KMS-11 (cell line): Measurements from ENCODE around the gene RPS29.
A peak's percentile ranks its signal among the peaks of the same experiment; 100 is the strongest.

Source experiments
- H2AFZ ChIP-seq: fragments of 200-600 bp; sonication (generic); 2 replicates; pipeline ENCODE4 v1.6.1; 2016; ENCODE audit warnings: antibody characterized with exemption, mixed run types, low read depth
- H3K27ac ChIP-seq: fragments of 200-600 bp; sonication (generic); 2 replicates; pipeline ENCODE4 v1.6.1; 2016; ENCODE audit warnings: mild to moderate bottlenecking, mixed run types
- H3K27me3 ChIP-seq: fragments of 200-600 bp; sonication (generic); 2 replicates; pipeline ENCODE4 v1.6.1; 2017; ENCODE audit warnings: mild to moderate bottlenecking, low read depth, mixed run types, moderate library complexity; ENCODE audit not compliant: insufficient read depth
- H3K36me3 ChIP-seq: fragments of 200-600 bp; sonication (generic); 2 replicates; pipeline ENCODE4 v1.6.1; 2017; ENCODE audit warnings: mild to moderate bottlenecking, mixed run types; ENCODE audit not compliant: insufficient read depth
- H3K4me1 ChIP-seq: fragments of 200-600 bp; sonication (generic); 2 replicates; pipeline ENCODE4 v1.6.1; 2016; ENCODE audit warnings: mild to moderate bottlenecking, low read depth, mixed run types; ENCODE audit not compliant: poor library complexity, severe bottlenecking
- H3K4me2 ChIP-seq: fragments of 200-600 bp; sonication (generic); 2 replicates; pipeline ENCODE4 v1.7.0; 2016; ENCODE audit warnings: mild to moderate bottlenecking, mixed run types
- H3K4me3 ChIP-seq: fragments of 200-600 bp; sonication (generic); IDR thresholded peaks from 2 replicates; pipeline ENCODE4 v1.6.1; 2017; ENCODE audit warnings: low read depth, low read length, mixed read lengths; ENCODE audit not compliant: insufficient read depth
- H3K79me2 ChIP-seq: fragments of 200-600 bp; sonication (generic); 2 replicates; pipeline ENCODE4 v1.6.1; 2016; ENCODE audit warnings: low read depth, mixed run types; ENCODE audit not compliant: insufficient read depth
- H3K9ac ChIP-seq: fragments of 200-600 bp; sonication (generic); 2 replicates; pipeline ENCODE4 v1.6.1; 2016; ENCODE audit warnings: mild to moderate bottlenecking, mixed run types
- H4K20me1 ChIP-seq: fragments of 200-600 bp; sonication (generic); 2 replicates; pipeline ENCODE4 v1.6.1; 2016; ENCODE audit warnings: mild to moderate bottlenecking, mixed run types; ENCODE audit not compliant: insufficient read depth
- TF ChIP-seq, protein P1 (sequence below): fragments of 200-600 bp; sonication (generic); conservative IDR thresholded peaks from 2 replicates; pipeline ENCODE4 v1.6.1; 2017; ENCODE audit warnings: low read depth, mild to moderate bottlenecking, antibody characterized with exemption, low read length, moderate library complexity, mixed read lengths

The RPS29 gene

DNA sequence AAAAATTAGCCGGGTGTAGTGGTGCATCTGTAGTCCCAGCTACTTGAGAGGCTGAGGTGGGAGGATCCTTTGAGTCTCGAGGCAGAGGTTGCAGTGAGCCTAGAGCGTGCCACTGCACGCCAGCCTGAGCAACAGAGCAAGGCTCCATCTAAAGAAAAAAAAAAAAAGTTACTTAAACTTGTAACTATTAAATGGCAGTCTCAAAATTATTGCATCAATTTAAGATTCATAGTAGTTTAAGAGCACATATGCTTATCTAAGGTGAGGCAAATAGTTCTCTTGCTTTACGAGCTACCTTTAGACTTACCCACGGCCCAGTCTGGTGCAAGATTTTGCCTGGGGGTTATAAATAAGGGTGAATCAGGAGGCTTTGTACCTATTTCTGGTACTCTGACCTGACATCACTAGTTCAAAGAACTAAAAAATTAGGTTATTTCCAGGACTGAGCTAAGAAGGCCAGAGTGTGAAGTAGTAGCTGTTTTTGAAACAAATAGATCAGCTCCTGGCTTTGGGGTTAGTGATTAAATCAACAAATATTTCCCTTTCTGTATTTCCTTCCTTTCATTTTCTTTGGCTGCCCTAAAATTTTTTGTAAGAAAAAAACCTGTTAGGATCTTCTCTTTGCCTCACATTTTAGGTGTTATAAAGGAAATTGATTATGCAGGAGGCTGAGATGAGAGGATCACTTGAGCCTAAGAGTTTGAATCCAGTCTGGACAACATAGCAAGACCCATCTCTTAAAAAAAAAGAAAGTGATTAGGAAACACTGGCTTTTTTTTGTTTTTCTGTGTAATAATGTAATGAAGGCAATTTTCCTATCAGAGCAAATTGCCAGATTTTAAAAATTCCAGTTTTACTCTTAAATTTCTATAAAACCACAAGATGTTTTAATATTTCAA, 38.0 kb upstream of the RPS29 start:
- H3K9ac ChIP-seq = peak overlapping the region; percentile 97
- peak overlapping the region; percentile 96 for H3K4me2 ChIP-seq
- H3K4me3 ChIP-seq = no peak overlapping the region
- peaks cover 37% of the 10 kb centered on the region for H3K4me1 ChIP-seq
- no peaks in the 10 kb centered on the region; the same call in 1 of the 2 replicates for H3K36me3 ChIP-seq
- H3K79me2 ChIP-seq = peaks cover 73% of the 10 kb centered on the region
- no peaks in the 10 kb centered on the region for H3K27me3 ChIP-seq
- TF ChIP-seq, protein P1, sequence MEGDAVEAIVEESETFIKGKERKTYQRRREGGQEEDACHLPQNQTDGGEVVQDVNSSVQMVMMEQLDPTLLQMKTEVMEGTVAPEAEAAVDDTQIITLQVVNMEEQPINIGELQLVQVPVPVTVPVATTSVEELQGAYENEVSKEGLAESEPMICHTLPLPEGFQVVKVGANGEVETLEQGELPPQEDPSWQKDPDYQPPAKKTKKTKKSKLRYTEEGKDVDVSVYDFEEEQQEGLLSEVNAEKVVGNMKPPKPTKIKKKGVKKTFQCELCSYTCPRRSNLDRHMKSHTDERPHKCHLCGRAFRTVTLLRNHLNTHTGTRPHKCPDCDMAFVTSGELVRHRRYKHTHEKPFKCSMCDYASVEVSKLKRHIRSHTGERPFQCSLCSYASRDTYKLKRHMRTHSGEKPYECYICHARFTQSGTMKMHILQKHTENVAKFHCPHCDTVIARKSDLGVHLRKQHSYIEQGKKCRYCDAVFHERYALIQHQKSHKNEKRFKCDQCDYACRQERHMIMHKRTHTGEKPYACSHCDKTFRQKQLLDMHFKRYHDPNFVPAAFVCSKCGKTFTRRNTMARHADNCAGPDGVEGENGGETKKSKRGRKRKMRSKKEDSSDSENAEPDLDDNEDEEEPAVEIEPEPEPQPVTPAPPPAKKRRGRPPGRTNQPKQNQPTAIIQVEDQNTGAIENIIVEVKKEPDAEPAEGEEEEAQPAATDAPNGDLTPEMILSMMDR = no peak
- peak overlapping the region; percentile 99 for H3K27ac ChIP-seq
- H2AFZ ChIP-seq = no peak overlapping the region
- H4K20me1 ChIP-seq = no peaks in the 10 kb centered on the region

DNA sequence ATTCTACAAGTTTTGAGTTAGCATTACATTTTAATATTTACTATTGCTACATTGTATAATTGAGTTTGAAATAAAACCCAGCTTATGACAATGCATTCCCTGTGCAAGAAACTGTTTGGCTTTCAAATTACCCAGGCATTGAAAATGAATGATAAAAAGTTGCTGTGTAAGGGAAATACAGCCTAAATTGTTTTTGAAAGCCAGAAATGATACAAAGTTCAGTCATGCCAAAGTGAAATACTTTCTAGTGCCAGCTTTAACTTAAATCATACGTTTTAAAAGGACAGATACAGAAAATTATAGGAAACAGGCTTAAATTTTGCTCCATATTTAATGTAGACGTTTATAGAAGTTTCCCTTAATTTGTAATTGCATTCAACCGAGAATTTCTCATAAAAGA, 37.2 kb upstream of the RPS29 start:
- peaks cover 81% of the 10 kb centered on the region for H3K79me2 ChIP-seq
- H3K9ac ChIP-seq = peak overlapping the region; percentile 97
- no peaks in the 10 kb centered on the region for H3K27me3 ChIP-seq
- H3K36me3 ChIP-seq = peaks cover 5% of the 10 kb centered on the region; the same call in 1 of the 2 replicates
- no peaks in the 10 kb centered on the region for H4K20me1 ChIP-seq
- H3K4me3 ChIP-seq = no peak overlapping the region
- H3K4me2 ChIP-seq = peak overlapping the region; percentile 96
- H3K4me1 ChIP-seq = peaks cover 36% of the 10 kb centered on the region
- no peak overlapping the region for H2AFZ ChIP-seq
- TF ChIP-seq, protein P1 = no peak
- peak overlapping the region; percentile 99 for H3K27ac ChIP-seq

DNA sequence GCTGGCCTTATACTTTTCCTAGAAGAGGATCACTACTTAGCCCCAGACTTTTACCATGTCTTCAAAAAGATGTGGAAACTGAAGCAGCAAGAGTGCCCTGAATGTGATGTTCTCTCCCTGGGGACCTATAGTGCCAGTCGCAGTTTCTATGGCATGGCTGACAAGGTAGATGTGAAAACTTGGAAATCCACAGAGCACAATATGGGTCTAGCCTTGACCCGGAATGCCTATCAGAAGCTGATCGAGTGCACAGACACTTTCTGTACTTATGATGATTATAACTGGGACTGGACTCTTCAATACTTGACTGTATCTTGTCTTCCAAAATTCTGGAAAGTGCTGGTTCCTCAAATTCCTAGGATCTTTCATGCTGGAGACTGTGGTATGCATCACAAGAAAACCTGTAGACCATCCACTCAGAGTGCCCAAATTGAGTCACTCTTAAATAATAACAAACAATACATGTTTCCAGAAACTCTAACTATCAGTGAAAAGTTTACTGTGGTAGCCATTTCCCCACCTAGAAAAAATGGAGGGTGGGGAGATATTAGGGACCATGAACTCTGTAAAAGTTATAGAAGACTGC, 35.9 kb upstream of the RPS29 start:
- peaks cover 89% of the 10 kb centered on the region for H3K79me2 ChIP-seq
- H3K27ac ChIP-seq = peak overlapping the region; percentile 99
- H3K9ac ChIP-seq = peak overlapping the region; percentile 97; the same call in 1 of the 2 replicates
- peaks cover 36% of the 10 kb centered on the region for H3K4me1 ChIP-seq
- H3K4me2 ChIP-seq = peak overlapping the region; percentile 96
- H3K27me3 ChIP-seq = no peaks in the 10 kb centered on the region
- no peak overlapping the region for H3K4me3 ChIP-seq
- TF ChIP-seq, protein P1 = no peak
- H3K36me3 ChIP-seq = peaks cover 7% of the 10 kb centered on the region; the same call in 1 of the 2 replicates
- no peak overlapping the region for H2AFZ ChIP-seq
- H4K20me1 ChIP-seq = no peaks in the 10 kb centered on the region

DNA sequence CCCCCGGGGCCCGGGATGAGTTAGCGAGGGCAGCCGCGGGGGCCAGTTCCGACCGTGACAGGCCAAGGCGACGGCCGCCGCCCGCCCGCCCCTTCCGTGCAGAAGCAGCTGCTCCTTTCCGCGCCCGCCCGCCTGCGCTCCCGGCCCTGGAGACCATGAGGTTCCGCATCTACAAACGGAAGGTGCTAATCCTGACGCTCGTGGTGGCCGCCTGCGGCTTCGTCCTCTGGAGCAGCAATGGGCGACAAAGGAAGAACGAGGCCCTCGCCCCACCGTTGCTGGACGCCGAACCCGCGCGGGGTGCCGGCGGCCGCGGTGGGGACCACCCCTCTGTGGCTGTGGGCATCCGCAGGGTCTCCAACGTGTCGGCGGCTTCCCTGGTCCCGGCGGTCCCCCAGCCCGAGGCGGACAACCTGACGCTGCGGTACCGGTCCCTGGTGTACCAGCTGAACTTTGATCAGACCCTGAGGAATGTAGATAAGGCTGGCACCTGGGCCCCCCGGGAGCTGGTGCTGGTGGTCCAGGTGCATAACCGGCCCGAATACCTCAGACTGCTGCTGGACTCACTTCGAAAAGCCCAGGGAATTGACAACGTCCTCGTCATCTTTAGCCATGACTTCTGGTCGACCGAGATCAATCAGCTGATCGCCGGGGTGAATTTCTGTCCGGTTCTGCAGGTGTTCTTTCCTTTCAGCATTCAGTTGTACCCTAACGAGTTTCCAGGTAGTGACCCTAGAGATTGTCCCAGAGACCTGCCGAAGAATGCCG, 35.1 kb upstream of the RPS29 start:
- Histone ChIP-seq H3K36me3 (peaks cover 7% of the 10 kb centered on the region; the same call in 1 of the 2 replicates), H3K27me3 (no peaks in the 10 kb centered on the region), H3K79me2 (peaks cover 88% of the 10 kb centered on the region), H2AFZ (peak overlapping the region; percentile 22; the same call in 1 of the 2 replicates), H3K4me3 (no peak overlapping the region), H3K4me2 (peak overlapping the region; percentile 96), H3K9ac (peak overlapping the region; percentile 97), H3K27ac (peak overlapping the region; percentile 99), H3K4me1 (peaks cover 36% of the 10 kb centered on the region), H4K20me1 (no peaks in the 10 kb centered on the region)
- TF ChIP-seq, protein P1 = no peak
